HEK293T (cell line): ENCODE results near the gene MAK.
"Not testable (repeated sequence)": the region's sequence is repeated elsewhere in the genome, so short reads cannot be mapped to it uniquely, and the experiment has no call there.

Experiments
- CTCF ChIA-PET: fragments of 350-600 bp; formaldehyde crosslinking; extraction: SDS; loops from one replicate; lab custom pipeline; 2021; ENCODE audit warnings: antibody characterized with exemption, inconsistent platforms; lab: Yijun Ruan, JAX
- POLR2A ChIA-PET: fragments of 350-600 bp; formaldehyde crosslinking; extraction: SDS; loops from one replicate; lab custom pipeline; 2020; ENCODE audit warnings: antibody characterized with exemption, inconsistent platforms; lab: Yijun Ruan, JAX
- DNase-seq: peaks from one replicate; pipeline ENCODE4 v3.0.0; 2012; ENCODE audit warnings: mixed read lengths; ENCODE audit errors: extremely low spot score
- ARNT ChIP-seq: fragments of 450-650 bp; IDR thresholded peaks from 2 replicates; pipeline ENCODE4 v1.6.1; 2017; ENCODE audit warnings: mild to moderate bottlenecking
- BHLHE40 ChIP-seq: fragments of 450-650 bp; IDR thresholded peaks from 2 replicates; pipeline ENCODE4 v1.6.1; 2016; ENCODE audit warnings: mild to moderate bottlenecking, moderate library complexity, borderline replicate concordance
- CTBP1 ChIP-seq: fragments of 450-650 bp; IDR thresholded peaks from 2 replicates; pipeline ENCODE4 v1.6.1; 2016; ENCODE audit warnings: borderline replicate concordance
- ELF4 ChIP-seq: fragments of 450-650 bp; IDR thresholded peaks from 2 replicates; pipeline ENCODE4 v1.6.1; 2017; ENCODE audit warnings: antibody characterized with exemption
- FOXA1 ChIP-seq: fragments of 450-650 bp; IDR thresholded peaks from 2 replicates; pipeline ENCODE4 v1.6.1; 2016; ENCODE audit warnings: mild to moderate bottlenecking
- FOXK2 ChIP-seq: fragments of 450-650 bp; IDR thresholded peaks from 2 replicates; pipeline ENCODE4 v1.6.1; 2016; ENCODE audit warnings: mild to moderate bottlenecking
- FOXM1 ChIP-seq: fragments of 450-650 bp; IDR thresholded peaks from 2 replicates; pipeline ENCODE4 v1.6.1; 2017; ENCODE audit warnings: mild to moderate bottlenecking, borderline replicate concordance
- HDGF ChIP-seq: fragments of 450-650 bp; IDR thresholded peaks from 2 replicates; pipeline ENCODE4 v1.6.1; 2017; ENCODE audit warnings: antibody characterized with exemption, borderline replicate concordance
- L3MBTL2 ChIP-seq: fragments of 450-650 bp; conservative IDR thresholded peaks from 2 replicates; pipeline ENCODE4 v1.6.1; 2016; ENCODE audit warnings: mild to moderate bottlenecking
- LEF1 ChIP-seq: fragments of 450-650 bp; IDR thresholded peaks from 2 replicates; pipeline ENCODE4 v1.6.1; 2017; ENCODE audit warnings: mild to moderate bottlenecking, borderline replicate concordance
- NFRKB ChIP-seq: fragments of 450-650 bp; IDR thresholded peaks from 2 replicates; pipeline ENCODE4 v1.6.1; 2016; ENCODE audit warnings: mild to moderate bottlenecking, moderate library complexity
- SP1 ChIP-seq: fragments of 450-650 bp; IDR thresholded peaks from 2 replicates; pipeline ENCODE4 v1.6.1; 2017
- SUZ12 ChIP-seq: fragments of 450-650 bp; IDR thresholded peaks from 2 replicates; pipeline ENCODE4 v1.6.1; 2016; ENCODE audit warnings: mild to moderate bottlenecking
- TARDBP ChIP-seq: fragments of 450-650 bp; IDR thresholded peaks from 2 replicates; pipeline ENCODE4 v1.6.1; 2016
- ZNF384 ChIP-seq: fragments of 450-650 bp; IDR thresholded peaks from 2 replicates; pipeline ENCODE4 v1.6.1; 2016
- TF ChIP-seq, protein P1 (sequence below): fragments of 450-650 bp; IDR thresholded peaks from 2 replicates; pipeline ENCODE4 v1.6.1; 2016

Gene MAK

DNA sequence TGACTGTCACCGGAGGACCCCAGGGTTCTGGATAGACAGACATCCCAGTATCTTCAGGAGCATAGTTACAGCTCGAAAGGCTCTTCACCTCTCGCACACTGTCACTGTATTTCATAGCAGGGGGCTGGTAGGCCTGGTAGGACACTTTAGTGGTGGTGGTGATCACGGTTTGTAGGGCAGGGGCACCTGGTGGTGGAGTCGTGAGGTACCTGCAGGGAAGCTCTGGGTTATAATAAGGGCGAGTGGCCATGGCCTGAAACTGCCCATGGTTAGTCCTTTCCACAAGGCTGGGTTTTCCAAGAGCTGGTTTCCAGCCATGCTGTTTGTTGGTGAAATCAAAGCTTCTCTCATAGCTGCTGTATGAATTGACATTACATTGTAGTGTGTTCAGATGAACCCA, 35.9 kb upstream of the MAK start:
- CTCF ChIA-PET: interaction anchor here (1.7 kb wide), 1 partner anchor 13 kb away, joined by 8 read pairs; the partner anchor contains the start of gene SYCP2L
- DNase-seq: no peak
- TF ChIP-seq L3MBTL2 (no peak), ZNF384 (no peak), CTBP1 (no peak), FOXA1 (no peak), SP1 (no peak)
- TF ChIP-seq, protein P1, sequence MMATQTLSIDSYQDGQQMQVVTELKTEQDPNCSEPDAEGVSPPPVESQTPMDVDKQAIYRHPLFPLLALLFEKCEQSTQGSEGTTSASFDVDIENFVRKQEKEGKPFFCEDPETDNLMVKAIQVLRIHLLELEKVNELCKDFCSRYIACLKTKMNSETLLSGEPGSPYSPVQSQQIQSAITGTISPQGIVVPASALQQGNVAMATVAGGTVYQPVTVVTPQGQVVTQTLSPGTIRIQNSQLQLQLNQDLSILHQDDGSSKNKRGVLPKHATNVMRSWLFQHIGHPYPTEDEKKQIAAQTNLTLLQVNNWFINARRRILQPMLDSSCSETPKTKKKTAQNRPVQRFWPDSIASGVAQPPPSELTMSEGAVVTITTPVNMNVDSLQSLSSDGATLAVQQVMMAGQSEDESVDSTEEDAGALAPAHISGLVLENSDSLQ: no peak
- POLR2A ChIA-PET: interaction anchor here (4.8 kb wide), 1 partner anchor 13 kb away, joined by 23 read pairs; the partner anchor contains the start of gene SYCP2L

DNA sequence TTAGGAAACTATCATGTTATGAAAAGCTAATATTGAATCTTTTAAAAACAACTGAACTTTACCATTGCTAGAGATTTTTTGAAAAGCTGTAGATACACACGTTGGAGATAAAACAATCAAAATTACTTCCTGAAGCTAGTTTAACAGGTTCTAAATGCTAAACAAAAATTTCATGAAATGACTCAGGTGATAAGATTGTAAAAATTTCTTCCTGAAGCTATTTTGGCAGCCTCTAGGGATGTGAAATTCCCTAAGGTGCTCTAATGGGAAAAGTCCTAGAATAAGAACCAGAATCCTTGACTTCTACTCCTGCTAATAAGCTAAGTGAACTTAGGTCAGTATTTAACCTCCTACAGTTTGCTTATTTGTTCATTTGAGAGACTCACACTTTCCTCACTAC, 35.0 kb upstream of the MAK start:
- ChIA-PET CTCF (no interaction called here), POLR2A (interaction anchor here (4.8 kb wide), 1 partner anchor 13 kb away, joined by 23 read pairs; the partner anchor contains the start of gene SYCP2L)
- no peak for DNase-seq
- TF ChIP-seq FOXM1: no peak
- no peak for TF ChIP-seq BHLHE40
- no peak for TF ChIP-seq L3MBTL2
- TF ChIP-seq HDGF: no peak

DNA sequence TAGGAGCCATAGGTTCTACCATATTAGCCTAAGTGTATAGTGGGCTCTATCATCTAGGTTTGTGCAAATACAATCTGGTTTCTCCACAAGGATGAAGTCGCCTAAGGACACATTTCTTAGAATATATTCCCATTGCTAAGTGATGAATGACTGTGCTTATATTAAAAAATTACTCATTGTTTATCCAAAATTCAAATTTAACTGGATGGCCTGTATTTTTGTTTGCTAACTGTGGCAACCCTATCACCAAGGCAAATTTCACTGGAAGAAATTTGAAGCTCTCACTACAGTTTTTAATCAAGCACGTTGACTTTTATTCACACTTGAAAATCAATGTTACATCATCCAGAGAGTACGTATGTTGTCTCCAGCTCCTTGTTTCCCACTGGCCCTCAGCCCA, 29.6 kb upstream of the MAK start:
- ChIA-PET CTCF (no interaction called here), POLR2A (no interaction called here)
- no peak for TF ChIP-seq CTBP1
- no peak for TF ChIP-seq ARNT
- no peak for DNase-seq

DNA sequence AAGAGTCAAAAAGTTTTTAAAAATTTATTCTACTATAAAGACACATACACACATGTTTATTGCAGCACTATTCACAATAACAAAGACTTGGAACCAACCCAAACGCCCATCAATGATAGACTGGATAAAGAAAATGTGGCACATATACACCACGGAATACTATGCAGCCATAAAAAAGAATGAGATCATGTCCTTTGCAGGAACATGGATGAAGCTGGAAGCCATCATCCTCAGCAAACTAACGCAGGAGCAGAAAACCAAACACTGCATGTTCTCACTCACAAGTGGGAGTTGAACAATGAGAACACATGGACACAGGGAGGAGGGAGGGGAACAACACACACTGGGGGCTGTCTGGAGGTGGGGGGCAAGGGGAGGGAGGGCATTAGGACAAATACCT, 28.4 kb upstream of the MAK start:
- CTCF ChIA-PET: interaction anchor here (0.7 kb wide), 1 partner anchor 428 kb away, joined by 3 read pairs; no protein-coding TSS in a partner anchor
- POLR2A ChIA-PET, DNase-seq: not testable (repeated sequence)

DNA sequence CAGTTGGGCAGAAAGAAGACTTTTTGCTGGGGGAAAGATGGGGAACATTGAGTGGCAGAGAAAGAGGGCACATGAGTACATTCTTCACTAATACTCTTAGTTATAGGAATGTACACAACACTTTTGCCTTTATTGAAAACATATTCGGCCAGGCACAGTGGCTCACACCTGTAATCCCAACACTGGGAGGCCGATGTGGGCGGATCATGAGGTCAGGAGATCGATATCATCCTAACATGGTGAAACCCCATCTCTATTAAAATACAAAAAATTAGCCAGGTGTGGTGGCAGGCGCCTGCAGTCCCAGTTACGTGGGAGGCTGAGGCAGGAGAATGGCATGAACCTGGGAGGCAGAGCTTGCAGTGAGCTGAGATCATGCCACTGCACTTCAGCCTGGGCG, 24.7 kb upstream of the MAK start:
- POLR2A ChIA-PET: interaction anchor here (2.0 kb wide), 1 partner anchor 24 kb away, joined by 7 read pairs; the partner anchor contains the start of gene SYCP2L
- CTCF ChIA-PET: interaction anchor here (0.6 kb wide), 1 partner anchor 1383 kb away, joined by 3 read pairs; no protein-coding TSS in a partner anchor
- DNase-seq: not testable (repeated sequence)

DNA sequence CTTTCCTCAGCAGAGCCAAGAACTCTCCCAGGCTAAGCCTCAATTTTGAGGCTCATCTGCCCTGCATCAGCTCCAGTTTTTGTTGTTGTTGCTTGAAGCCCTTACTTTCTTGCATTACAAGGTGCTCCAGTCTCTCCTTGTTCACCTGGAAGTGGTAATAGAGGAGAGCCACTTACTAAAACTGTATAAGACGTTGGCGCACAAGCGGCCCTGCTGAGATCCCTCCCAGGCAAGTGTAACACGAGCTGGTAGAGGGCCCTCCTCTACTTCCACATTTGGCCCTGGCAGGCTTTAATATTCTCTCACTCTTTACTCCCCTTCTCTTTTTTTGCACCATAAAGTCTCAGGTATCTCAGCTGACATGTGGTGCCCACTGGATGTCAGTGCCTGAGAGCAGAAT, 24.0 kb upstream of the MAK start:
- no peak for DNase-seq
- no peak for TF ChIP-seq SP1
- TF ChIP-seq TARDBP: no peak
- TF ChIP-seq ARNT: no peak
- TF ChIP-seq ELF4: no peak
- TF ChIP-seq ZNF384: no peak
- no peak for TF ChIP-seq FOXK2
- POLR2A ChIA-PET: interaction anchor here (2.0 kb wide), 1 partner anchor 24 kb away, joined by 7 read pairs; the partner anchor contains the start of gene SYCP2L
- CTCF ChIA-PET: interaction anchor here (0.6 kb wide), 1 partner anchor 1383 kb away, joined by 3 read pairs; no protein-coding TSS in a partner anchor

DNA sequence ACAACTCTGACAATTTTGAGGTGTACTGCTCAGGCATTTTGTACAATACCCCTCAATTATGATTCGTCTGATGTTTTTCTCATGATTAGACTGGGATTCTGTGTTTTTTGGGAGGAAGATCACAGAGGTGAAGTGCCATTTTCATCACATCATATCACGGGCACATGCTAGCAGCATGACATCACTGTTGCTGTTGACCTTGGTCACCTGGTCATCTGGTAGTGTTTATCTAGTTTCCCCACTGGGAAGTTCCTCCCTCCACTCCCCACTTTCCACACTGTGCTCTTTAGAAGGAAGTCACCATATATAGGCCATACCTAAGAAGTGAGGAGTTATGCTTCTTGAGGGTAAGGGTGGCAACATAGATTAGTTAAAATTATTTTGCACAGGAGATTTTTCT, 22.7 kb upstream of the MAK start:
- no peak for TF ChIP-seq NFRKB
- no peak for TF ChIP-seq FOXA1
- TF ChIP-seq L3MBTL2: no peak
- no peak for TF ChIP-seq ARNT
- TF ChIP-seq SP1: no peak
- TF ChIP-seq TARDBP: no peak
- TF ChIP-seq FOXK2: no peak
- no peak for TF ChIP-seq HDGF
- TF ChIP-seq ELF4: no peak
- no peak for TF ChIP-seq FOXM1
- no peak for TF ChIP-seq BHLHE40
- no peak for TF ChIP-seq CTBP1
- TF ChIP-seq, protein P1: no peak
- no peak for TF ChIP-seq ZNF384
- TF ChIP-seq SUZ12: no peak
- ChIA-PET CTCF (no interaction called here), POLR2A (interaction anchor here (2.0 kb wide), 1 partner anchor 26 kb away, joined by 7 read pairs; the partner anchor contains the start of gene SYCP2L)
- no peak for DNase-seq

DNA sequence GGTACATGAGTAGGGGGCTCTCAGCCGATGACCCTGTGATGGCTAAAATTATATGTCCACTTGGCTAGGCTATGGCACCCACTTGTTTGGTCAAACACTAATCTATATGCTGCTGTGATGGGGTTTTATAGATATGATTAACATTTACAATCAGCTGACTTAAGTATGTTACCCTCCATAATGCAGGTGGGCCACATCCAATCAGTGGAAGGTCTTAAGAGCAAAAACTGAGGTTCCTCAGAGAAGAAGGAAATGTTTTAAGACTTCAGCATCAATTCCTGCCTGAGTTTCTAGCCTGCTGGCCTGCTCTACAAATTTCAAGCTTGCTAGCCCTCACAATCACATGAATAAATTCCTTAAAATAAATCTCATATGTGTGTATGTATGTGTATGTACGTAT, 18.9 kb upstream of the MAK start:
- POLR2A ChIA-PET: no interaction called here
- no peak for DNase-seq
- TF ChIP-seq L3MBTL2 (no peak), ZNF384 (no peak), BHLHE40 (no peak), ARNT (no peak), HDGF (no peak), SUZ12 (no peak), TARDBP (no peak), LEF1 (no peak), ELF4 (no peak), FOXK2 (no peak), NFRKB (no peak), FOXA1 (no peak), SP1 (no peak), FOXM1 (no peak)
- CTCF ChIA-PET: interaction anchor here (0.6 kb wide), 1 partner anchor 1647 kb away, joined by 3 read pairs; no protein-coding TSS in a partner anchor
